Measurements from ENCODE around the gene ADAMTS1.

The ADAMTS1 gene

GRCh38 chr21:26810676-26811415 is 34.4 kb downstream of the ADAMTS1 start:
- H3K4me3 ChIP-seq (ENCODE audit: control insufficient read depth, low read depth, low read length) = no peak overlapping the region
- TF ChIP-seq CTCF (IDR thresholded peaks at IDR 0.05; ENCODE audit: control insufficient read depth, insufficient read depth, low read depth, low read length, missing control alignments) = no peak
- no peak for DNase-seq (ENCODE audit: low read depth)

- no peak for TF ChIP-seq CTCF (IDR thresholded peaks at IDR 0.05; ENCODE audit: control insufficient read depth, insufficient read depth, low read depth, low read length, missing control alignments)
- no peak overlapping the region for H3K4me3 ChIP-seq (ENCODE audit: control insufficient read depth, low read depth, low read length)
- DNase-seq (ENCODE audit: low read depth) = no peak
Observed at GRCh38 chr21:26810266-26810665, 34.9 kb downstream of the ADAMTS1 start.

GRCh38 chr21:26809745-26810144 is 35.5 kb downstream of the ADAMTS1 start:
- TF ChIP-seq CTCF (IDR thresholded peaks at IDR 0.05; ENCODE audit: control insufficient read depth, insufficient read depth, low read depth, low read length, missing control alignments) = no peak
- no peak for DNase-seq (ENCODE audit: low read depth)
- H3K4me3 ChIP-seq (ENCODE audit: control insufficient read depth, low read depth, low read length) = no peak overlapping the region

- H3K4me3 ChIP-seq (ENCODE audit: control insufficient read depth, low read depth, low read length) = no peak overlapping the region
- no peak for DNase-seq (ENCODE audit: low read depth)
- TF ChIP-seq CTCF (IDR thresholded peaks at IDR 0.05; ENCODE audit: control insufficient read depth, insufficient read depth, low read depth, low read length, missing control alignments) = no peak
Observed at GRCh38 chr21:26806801-26807295, 38.4 kb downstream of the ADAMTS1 start.

GRCh38 chr21:26804895-26805609 is 40.2 kb downstream of the ADAMTS1 start:
- DNase-seq (ENCODE audit: low read depth) = no peak
- H3K4me3 ChIP-seq (ENCODE audit: control insufficient read depth, low read depth, low read length) = no peak overlapping the region
- TF ChIP-seq CTCF (IDR thresholded peaks at IDR 0.05; ENCODE audit: control insufficient read depth, insufficient read depth, low read depth, low read length, missing control alignments) = no peak

- TF ChIP-seq CTCF (IDR thresholded peaks at IDR 0.05; ENCODE audit: control insufficient read depth, insufficient read depth, low read depth, low read length, missing control alignments) = no peak
- DNase-seq (ENCODE audit: low read depth) = peak; percentile 87
- H3K4me3 ChIP-seq (ENCODE audit: control insufficient read depth, low read depth, low read length) = no peak overlapping the region
Observed at GRCh38 chr21:26801498-26801897, 43.7 kb downstream of the ADAMTS1 start.
